Chondrocyte (in vitro differentiated cells): ENCODE measurements around the gene RHOC. TPM values are rescaled to one million over a fixed set of nuclear protein-coding genes. Genes with fewer than 3 reads are reported as not detected.

Source experiments
- DNase-seq: peaks from one replicate; pipeline ENCODE4 v3.0.0; 2021; ENCODE audit warnings: mixed read lengths, low spot score
- H3K27ac Mint-ChIP-seq: one replicate; pipeline ENCODE4 v1.8.0; 2021; ENCODE audit warnings: mild to moderate bottlenecking, moderate library complexity, mixed read lengths; ENCODE audit not compliant: unreplicated experiment
- H3K27me3 Mint-ChIP-seq: 2 replicates; pipeline ENCODE4 v1.8.0; 2021; ENCODE audit warnings: low read depth, mixed read lengths
- H3K36me3 Mint-ChIP-seq: 2 replicates; pipeline ENCODE4 v1.8.0; 2021; ENCODE audit warnings: low read depth, mixed read lengths
- H3K4me1 Mint-ChIP-seq: 2 replicates; pipeline ENCODE4 v1.8.0; 2021; ENCODE audit warnings: low read depth, mild to moderate bottlenecking, mixed read lengths
- H3K4me3 Mint-ChIP-seq: one replicate; pipeline ENCODE4 v1.8.0; 2021; ENCODE audit warnings: mild to moderate bottlenecking, moderate library complexity, mixed read lengths; ENCODE audit not compliant: unreplicated experiment
- H3K9me3 Mint-ChIP-seq: 2 replicates; pipeline ENCODE4 v1.8.0; 2021; ENCODE audit warnings: low read depth, mixed read lengths
- total RNA-seq: library from RNA; stranded (reverse); gene quantifications from 3 replicates; pipeline ENCODE4 v1.2.1, GENCODE V29; 2021
- TF ChIP-seq, protein P1 (sequence below): fragments of 200-600 bp; sonication (generic); IDR thresholded peaks from 2 replicates; pipeline ENCODE4 v1.5.0; 2021; ENCODE audit warnings: antibody characterized with exemption, mild to moderate bottlenecking, moderate library complexity

The RHOC gene
- total RNA-seq, 1 donor from 2014 or later, result 446 TPM

DNA sequence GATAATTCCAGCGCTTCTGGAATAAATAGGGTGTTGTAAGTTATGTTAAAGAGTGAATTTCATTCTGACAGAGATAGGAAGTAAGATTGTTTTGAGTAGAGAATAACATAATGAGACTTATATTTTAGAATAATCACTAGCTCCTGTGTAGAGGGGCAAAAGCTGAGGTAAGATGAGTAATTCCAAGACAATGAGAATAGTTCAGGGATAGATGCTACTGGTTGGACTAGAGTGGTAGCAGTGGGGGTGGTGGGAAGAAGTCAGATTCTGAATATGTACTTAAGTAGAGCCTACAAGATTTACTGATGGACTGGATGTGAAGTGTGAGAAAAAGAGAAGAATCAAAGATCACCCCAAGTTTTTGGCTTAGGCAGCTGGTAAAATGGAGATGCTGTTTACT, 55.7 kb downstream of the RHOC start:
- Mint-ChIP-seq H3K36me3 (peaks cover 18% of the 10 kb centered on the region), H3K4me1 (peaks cover 11% of the 10 kb centered on the region), H3K27ac (no peak overlapping the region), H3K27me3 (no peaks in the 10 kb centered on the region), H3K9me3 (no peaks in the 10 kb centered on the region), H3K4me3 (no peak overlapping the region)
- DNase-seq, result no peak
- TF ChIP-seq, protein P1, sequence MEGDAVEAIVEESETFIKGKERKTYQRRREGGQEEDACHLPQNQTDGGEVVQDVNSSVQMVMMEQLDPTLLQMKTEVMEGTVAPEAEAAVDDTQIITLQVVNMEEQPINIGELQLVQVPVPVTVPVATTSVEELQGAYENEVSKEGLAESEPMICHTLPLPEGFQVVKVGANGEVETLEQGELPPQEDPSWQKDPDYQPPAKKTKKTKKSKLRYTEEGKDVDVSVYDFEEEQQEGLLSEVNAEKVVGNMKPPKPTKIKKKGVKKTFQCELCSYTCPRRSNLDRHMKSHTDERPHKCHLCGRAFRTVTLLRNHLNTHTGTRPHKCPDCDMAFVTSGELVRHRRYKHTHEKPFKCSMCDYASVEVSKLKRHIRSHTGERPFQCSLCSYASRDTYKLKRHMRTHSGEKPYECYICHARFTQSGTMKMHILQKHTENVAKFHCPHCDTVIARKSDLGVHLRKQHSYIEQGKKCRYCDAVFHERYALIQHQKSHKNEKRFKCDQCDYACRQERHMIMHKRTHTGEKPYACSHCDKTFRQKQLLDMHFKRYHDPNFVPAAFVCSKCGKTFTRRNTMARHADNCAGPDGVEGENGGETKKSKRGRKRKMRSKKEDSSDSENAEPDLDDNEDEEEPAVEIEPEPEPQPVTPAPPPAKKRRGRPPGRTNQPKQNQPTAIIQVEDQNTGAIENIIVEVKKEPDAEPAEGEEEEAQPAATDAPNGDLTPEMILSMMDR, result no peak

Other genes with a start within 250 kb of the RHOC start
- 2.8 to 6.0 TPM (median 6.0 TPM) in 3 replicates for gene WNT2B, start 198.2 kb downstream of the RHOC start, total RNA-seq
- gene ST7L, start 88.0 kb downstream of the RHOC start, total RNA-seq, result 14.4 to 19.9 TPM (median 15.9 TPM) in 3 replicates
- gene CAPZA1, start 87.3 kb downstream of the RHOC start, total RNA-seq, result 121 to 130 TPM (median 121 TPM) in 3 replicates
- 40.8 to 59.6 TPM (median 45.9 TPM) in 3 replicates for gene MOV10, start 32.5 kb downstream of the RHOC start, total RNA-seq
- gene PPM1J, start 8.2 kb upstream of the RHOC start, total RNA-seq, result 0.59 to 0.87 TPM (median 0.85 TPM) in 3 replicates
- gene SLC16A1, start 249.1 kb upstream of the RHOC start, total RNA-seq, result 58.1 to 68.1 TPM (median 63.1 TPM) in 3 replicates